ENCODE data around the gene MARK3.

Gene MARK3

DNA sequence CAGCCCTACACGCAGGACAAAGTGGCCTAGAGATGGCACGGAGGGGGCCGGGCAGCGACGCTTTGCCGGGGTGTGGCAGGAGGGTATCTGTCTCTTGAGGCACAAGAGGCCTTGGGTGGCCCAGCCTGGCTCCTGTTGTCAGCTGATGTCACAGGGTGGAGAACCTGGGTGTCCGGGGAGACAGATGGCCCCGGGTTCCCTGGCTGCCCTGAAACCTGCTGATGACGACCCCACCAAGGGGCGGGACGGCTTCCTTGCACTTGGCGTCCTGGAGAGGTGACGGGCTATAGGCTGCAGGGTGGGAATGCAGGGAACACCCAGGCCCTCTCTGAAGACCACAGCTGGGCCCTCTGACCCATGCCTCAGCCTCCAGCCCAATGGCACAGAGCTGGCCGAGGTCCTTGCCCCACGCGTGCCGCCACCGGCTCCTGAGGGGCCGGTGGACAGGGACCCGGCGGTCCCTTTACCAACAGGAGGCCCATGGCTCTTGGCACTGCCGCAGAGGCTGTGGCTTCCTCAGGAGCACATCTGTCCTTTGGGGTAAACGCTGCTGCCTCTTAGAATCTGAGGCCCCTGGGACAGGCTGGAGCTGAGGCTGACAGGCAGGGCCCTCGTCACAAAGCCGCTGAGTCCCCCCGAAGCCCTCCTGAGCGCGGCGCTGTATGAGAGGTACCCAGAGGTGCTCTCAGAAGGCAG lies 160.2 kb downstream of the MARK3 start:
- H3K4me3 ChIP-seq (ENCODE audit: low read length): no peak overlapping the region
- TF ChIP-seq CTCF (conservative IDR thresholded peaks at IDR 0.05; ENCODE audit: low read depth, low read length): no peak
- no peak for DNase-seq (ENCODE audit: low read depth)

DNA sequence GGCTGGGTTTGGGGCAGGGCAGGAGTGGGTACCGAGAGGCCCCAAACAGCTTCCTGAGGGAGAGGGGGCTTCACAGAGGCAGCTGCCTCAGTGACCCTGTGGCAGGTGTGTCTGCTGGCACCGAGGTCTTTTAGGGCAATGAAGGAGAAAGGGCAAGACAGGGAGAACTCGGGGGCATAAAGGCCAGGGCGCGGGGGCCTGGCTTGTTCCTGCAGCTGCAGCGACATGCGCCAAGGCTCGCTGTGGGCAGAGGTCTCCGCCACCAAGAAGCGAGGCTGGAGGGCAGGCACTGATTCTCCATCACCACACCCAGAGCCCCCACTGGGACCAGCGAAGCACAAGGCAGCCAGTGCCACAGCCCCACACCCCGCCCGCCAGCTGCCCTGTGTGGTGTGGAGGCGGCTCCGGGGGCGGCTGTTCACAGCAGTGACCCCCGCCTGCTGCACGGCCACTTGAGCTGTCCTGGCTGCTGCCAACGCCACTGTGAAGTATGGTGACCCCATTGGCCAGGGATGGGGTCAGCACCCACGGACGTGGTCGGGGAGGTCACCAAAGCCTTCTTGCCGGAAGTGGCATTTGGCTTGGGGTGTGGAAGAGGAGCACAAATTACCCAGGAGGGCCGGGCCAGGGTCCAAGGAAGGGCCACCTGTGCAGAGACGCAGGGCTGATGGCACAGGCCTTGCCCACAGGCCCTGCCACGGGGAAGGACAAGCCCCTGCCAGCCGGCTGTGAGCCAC lies 160.9 kb downstream of the MARK3 start:
- no peak overlapping the region for H3K4me3 ChIP-seq (ENCODE audit: low read length)
- DNase-seq (ENCODE audit: low read depth): no peak

GRCh38 chr14:103546652-103547454 lies 161.6 kb downstream of the MARK3 start:
- H3K4me3 ChIP-seq (ENCODE audit: low read length): no peak overlapping the region
- DNase-seq (ENCODE audit: low read depth): no peak
- peak; percentile 79 for TF ChIP-seq CTCF (conservative IDR thresholded peaks at IDR 0.05; ENCODE audit: low read depth, low read length)

More for the DNA sequence above, 160.9 kb downstream of the MARK3 start:
- TF ChIP-seq CTCF (conservative IDR thresholded peaks at IDR 0.05; ENCODE audit: low read depth, low read length): no peak

DNA sequence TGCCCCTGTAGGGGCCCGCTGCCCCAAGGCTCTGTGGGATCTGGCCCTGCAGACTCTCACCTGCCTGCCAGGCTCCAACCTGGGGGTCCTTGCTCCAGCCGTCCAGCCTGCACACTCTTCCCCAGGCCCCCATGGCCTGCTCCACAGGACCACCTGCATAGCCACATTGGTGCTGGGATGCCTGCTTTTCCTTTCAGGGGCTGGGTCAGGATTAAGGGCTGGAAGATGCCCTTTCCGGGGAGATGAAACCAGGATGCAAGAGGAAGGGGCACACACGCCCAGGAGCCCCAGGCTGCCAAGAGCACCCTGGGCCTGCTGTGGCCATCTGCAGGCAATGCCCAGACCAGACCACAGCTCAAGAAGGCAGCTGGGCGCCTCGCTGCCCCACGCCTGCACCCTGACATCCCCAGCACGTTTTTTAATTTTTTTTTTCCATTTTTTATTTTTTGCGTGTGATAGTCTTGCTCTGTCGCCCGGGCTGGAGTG lies 162.3 kb downstream of the MARK3 start:
- H3K4me3 ChIP-seq (ENCODE audit: low read length): no peak overlapping the region
- no peak for DNase-seq (ENCODE audit: low read depth)
- no peak for TF ChIP-seq CTCF (conservative IDR thresholded peaks at IDR 0.05; ENCODE audit: low read depth, low read length)

DNA sequence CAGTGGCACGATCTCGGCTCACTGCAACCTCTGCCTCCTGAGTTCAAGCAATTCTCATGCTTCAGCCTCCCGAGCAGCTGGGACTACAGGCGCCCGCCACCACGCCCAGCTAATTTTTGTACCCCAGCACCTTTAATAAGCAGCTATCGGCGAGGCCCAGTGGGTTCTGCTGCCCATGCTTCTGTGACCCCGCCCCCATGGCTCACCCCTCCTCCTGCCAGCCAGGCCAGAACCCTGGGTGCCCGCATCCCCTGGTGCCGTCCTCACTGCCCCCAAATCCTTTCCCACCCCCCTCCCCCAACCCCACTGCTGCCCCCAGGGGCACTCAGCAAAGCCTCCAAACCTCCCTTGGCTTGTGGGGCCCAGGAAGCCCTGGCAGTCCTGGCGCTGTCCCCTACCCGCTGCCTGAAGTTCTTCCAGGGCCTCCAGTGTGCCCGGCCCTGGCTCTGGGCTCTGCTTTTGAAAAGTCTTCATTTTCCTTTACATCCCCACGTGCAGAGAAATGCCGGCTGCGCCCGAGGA lies 162.8 kb downstream of the MARK3 start:
- DNase-seq (ENCODE audit: low read depth): no peak
- TF ChIP-seq CTCF (conservative IDR thresholded peaks at IDR 0.05; ENCODE audit: low read depth, low read length): no peak
- H3K4me3 ChIP-seq (ENCODE audit: low read length): no peak overlapping the region

DNA sequence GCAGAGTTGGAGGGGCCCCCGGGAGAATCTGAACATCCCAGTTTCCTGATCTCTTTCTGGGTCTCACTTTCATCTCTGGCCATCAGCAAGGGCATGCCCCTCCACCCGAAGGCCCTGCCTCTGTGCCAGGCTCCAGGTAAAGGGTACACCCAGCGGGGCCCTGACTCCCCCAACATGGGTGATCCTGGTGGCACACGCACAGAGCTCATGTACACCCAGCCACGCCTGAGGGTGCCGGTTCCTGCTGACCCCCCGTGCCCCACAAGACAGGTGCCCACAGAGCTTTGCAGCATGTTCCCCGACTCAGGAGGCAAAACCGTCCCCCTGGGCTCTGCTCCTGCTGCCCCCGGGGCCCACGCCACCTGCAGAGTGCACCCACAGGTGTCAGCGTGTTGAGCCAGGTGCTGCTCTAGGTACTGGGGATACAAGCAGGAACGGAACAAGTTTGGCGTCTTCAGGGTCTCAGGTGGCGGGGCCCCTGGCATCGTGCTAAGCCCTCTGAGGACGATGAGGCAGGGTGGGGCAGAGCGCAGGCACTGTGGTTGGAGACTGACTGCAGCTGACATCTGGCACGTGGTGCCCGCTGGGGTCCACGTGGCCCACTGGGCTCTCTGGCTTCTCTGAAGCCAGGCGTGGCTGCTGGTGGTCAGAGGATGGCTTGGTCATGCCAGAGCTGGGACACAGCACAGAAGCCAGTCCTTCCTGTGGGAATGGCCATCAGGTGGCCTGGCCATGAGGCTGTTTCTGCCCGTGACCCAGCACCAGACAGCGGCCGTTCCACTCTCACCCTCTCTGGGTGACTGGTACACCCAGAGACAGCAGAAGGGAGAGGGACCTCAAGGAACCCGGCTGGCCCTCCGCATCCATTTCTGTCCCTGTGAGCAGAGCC lies 163.5 kb downstream of the MARK3 start:
- no peak for DNase-seq (ENCODE audit: low read depth)
- no peak overlapping the region for H3K4me3 ChIP-seq (ENCODE audit: low read length)
- no peak for TF ChIP-seq CTCF (conservative IDR thresholded peaks at IDR 0.05; ENCODE audit: low read depth, low read length)
